H9 (cell line): ENCODE measurements around the gene KCNG2. TPM values are rescaled to one million over a fixed set of nuclear protein-coding genes. Genes with fewer than 3 reads are reported as not detected.

Source experiments
- DNase-seq: peaks from one replicate; pipeline ENCODE4 v3.0.0-alpha.2; 2017
- H2AFZ ChIP-seq: one replicate; pipeline ENCODE4 v1.6.1; 2013; ENCODE audit warnings: mild to moderate bottlenecking, low read length, control low read depth, moderate library complexity
- H2AK5ac ChIP-seq: 2 replicates; pipeline ENCODE4 v1.6.1; 2013; ENCODE audit warnings: low read length, control low read depth, mixed read lengths; ENCODE audit not compliant: insufficient read length
- H2BK120ac ChIP-seq: one replicate; pipeline ENCODE4 v1.6.1; 2013; ENCODE audit warnings: low read depth, mild to moderate bottlenecking, low read length, control low read depth, inconsistent platforms; ENCODE audit not compliant: poor library complexity, severe bottlenecking
- H2BK12ac ChIP-seq: 2 replicates; pipeline ENCODE4 v1.6.1; 2013; ENCODE audit warnings: low read length, control low read depth, mixed read lengths, low read depth; ENCODE audit not compliant: insufficient read length
- H2BK15ac ChIP-seq: 2 replicates; pipeline ENCODE4 v1.6.1; 2013; ENCODE audit warnings: low read depth, low read length, control low read depth
- H2BK20ac ChIP-seq: one replicate; pipeline ENCODE4 v1.6.1; 2013; ENCODE audit warnings: low read depth, mild to moderate bottlenecking, low read length, control low read depth, inconsistent platforms; ENCODE audit not compliant: poor library complexity, severe bottlenecking
- H2BK5ac ChIP-seq: 2 replicates; pipeline ENCODE4 v1.6.1; 2013; ENCODE audit warnings: low read length, control low read depth, mixed read lengths; ENCODE audit not compliant: insufficient read length
- H3K14ac ChIP-seq: 2 replicates; pipeline ENCODE4 v1.6.1; 2013; ENCODE audit warnings: low read length, control low read depth; ENCODE audit not compliant: insufficient read depth
- H3K18ac ChIP-seq: 2 replicates; pipeline ENCODE4 v1.6.1; 2013; ENCODE audit warnings: low read depth, mild to moderate bottlenecking, mixed read lengths, low read length, control low read depth; ENCODE audit not compliant: insufficient read length
- H3K23ac ChIP-seq: 2 replicates; pipeline ENCODE4 v1.6.1; 2013; ENCODE audit warnings: low read length, control low read depth, mixed read lengths, low read depth; ENCODE audit not compliant: insufficient read length
- H3K23me2 ChIP-seq: 2 replicates; pipeline ENCODE4 v1.6.1; 2013; ENCODE audit warnings: low read depth, mild to moderate bottlenecking, mixed read lengths, low read length, control low read depth; ENCODE audit not compliant: insufficient read length, poor library complexity, severe bottlenecking
- H3K27ac ChIP-seq: 2 replicates; pipeline ENCODE4 v1.5.1; 2013; ENCODE audit warnings: low read length, control low read depth, mixed read lengths, low read depth; ENCODE audit not compliant: insufficient read length
- H3K27me3 ChIP-seq: 2 replicates; pipeline ENCODE4 v1.6.1; 2013; ENCODE audit warnings: low read length, control low read depth, inconsistent platforms; ENCODE audit not compliant: insufficient read depth
- H3K4ac ChIP-seq: 2 replicates; pipeline ENCODE4 v1.6.1; 2013; ENCODE audit warnings: low read depth, mild to moderate bottlenecking, control low read depth, inconsistent platforms, low read length, moderate library complexity
- H3K4me1 ChIP-seq: 2 replicates; pipeline ENCODE4 v1.6.1; 2013; ENCODE audit warnings: low read length, control low read depth, inconsistent platforms; ENCODE audit not compliant: insufficient read depth
- H3K4me2 ChIP-seq: 2 replicates; pipeline ENCODE4 v1.6.1; 2013; ENCODE audit warnings: low read length, control low read depth, mixed read lengths; ENCODE audit not compliant: insufficient read length, insufficient read depth
- H3K56ac ChIP-seq: 2 replicates; pipeline ENCODE4 v1.6.1; 2013; ENCODE audit warnings: low read depth, mild to moderate bottlenecking, mixed read lengths, low read length, control low read depth; ENCODE audit not compliant: insufficient read length
- H3K79me1 ChIP-seq: 2 replicates; pipeline ENCODE4 v1.6.1; 2013; ENCODE audit warnings: low read depth, mild to moderate bottlenecking, moderate library complexity, low read length, control low read depth, inconsistent platforms; ENCODE audit not compliant: insufficient read depth, poor library complexity, severe bottlenecking
- H3K79me2 ChIP-seq: 2 replicates; pipeline ENCODE4 v1.6.1; 2013; ENCODE audit warnings: low read length, control low read depth, inconsistent platforms; ENCODE audit not compliant: insufficient read depth
- H3K9ac ChIP-seq: 2 replicates; pipeline ENCODE4 v1.6.1; 2013; ENCODE audit warnings: low read length, control low read depth, mixed read lengths; ENCODE audit not compliant: insufficient read length; ENCODE audit errors: extremely low read depth
- H3K9me3 ChIP-seq: one replicate; pipeline ENCODE4 v1.6.1; 2013; ENCODE audit warnings: low read depth, low read length, inconsistent platforms; ENCODE audit not compliant: control insufficient read depth
- H3T11ph ChIP-seq: one replicate; pipeline ENCODE4 v1.6.1; 2013; ENCODE audit warnings: mild to moderate bottlenecking, low read length, control low read depth, inconsistent platforms
- H4K20me1 ChIP-seq: one replicate; pipeline ENCODE4 v1.6.1; 2013; ENCODE audit not compliant: control insufficient read depth, insufficient read length, insufficient read depth
- H4K5ac ChIP-seq: 2 replicates; pipeline ENCODE4 v1.6.1; 2013; ENCODE audit warnings: low read depth, mild to moderate bottlenecking, mixed read lengths, low read length, control low read depth; ENCODE audit not compliant: insufficient read length
- H4K8ac ChIP-seq: replicated peaks from 2 replicates; pipeline ENCODE4 v1.6.1; 2013; ENCODE audit warnings: low read length, control low read depth, mixed read lengths, low read depth; ENCODE audit not compliant: insufficient read length
- H4K91ac ChIP-seq: 2 replicates; pipeline ENCODE4 v1.6.1; 2013; ENCODE audit warnings: low read depth, mild to moderate bottlenecking, moderate library complexity, mixed read lengths, low read length, control low read depth; ENCODE audit not compliant: insufficient read length
- H3K27ac Mint-ChIP-seq, 3 experiments: 2 replicates in 2 of 3; 3 replicates in 1 of 3; pipeline ENCODE4 v1.8.0; 2020 to 2021; ENCODE audit warnings: mixed read lengths in 3 of 3, mild to moderate bottlenecking in 1 of 3, moderate library complexity in 1 of 3
- H3K27me3 Mint-ChIP-seq: 2 replicates; pipeline ENCODE4 v1.8.0; 2021; ENCODE audit warnings: low read depth, mild to moderate bottlenecking, moderate library complexity, mixed read lengths
- H3K36me3 Mint-ChIP-seq, 3 experiments: 2 replicates in 2 of 3; 3 replicates in 1 of 3; pipeline ENCODE4 v1.8.0; 2020 to 2021; ENCODE audit warnings: low read depth in 3 of 3, mixed read lengths in 3 of 3; ENCODE audit not compliant: insufficient read depth in 1 of 3
- H3K4me1 Mint-ChIP-seq, 2 experiments: 2 replicates each; pipeline ENCODE4 v1.8.0; 2020; ENCODE audit warnings: mixed read lengths in 2 of 2
- H3K4me3 Mint-ChIP-seq, 2 experiments: 2 replicates in 1 of 2; 3 replicates in 1 of 2; pipeline ENCODE4 v1.8.0; 2020 to 2021; ENCODE audit warnings: mild to moderate bottlenecking in 2 of 2, mixed read lengths in 2 of 2, moderate library complexity in 1 of 2
- H3K9me3 Mint-ChIP-seq, 2 experiments: 2 replicates in 1 of 2; 3 replicates in 1 of 2; pipeline ENCODE4 v1.8.0; 2020; ENCODE audit warnings: mild to moderate bottlenecking in 2 of 2, mixed read lengths in 2 of 2, moderate library complexity in 1 of 2
- WGBS: extraction: QIAGEN DNeasy Blood & Tissue Kit; methylation state at CpG from one replicate; pipeline ENCODE4 v1.1.7; 2013; ENCODE audit warnings: missing lambda C conversion rate, low lambda C conversion rate, mixed read lengths; ENCODE audit not compliant: insufficient read length; ENCODE audit errors: extremely low coverage; 5-methylcytosine and 5-hydroxymethylcytosine counted together
- total RNA-seq: library from RNA; stranded (reverse); gene quantifications from 2 replicates; pipeline ENCODE4 v1.2.1, GENCODE V29; 2021
- TF ChIP-seq, protein P1 (sequence below): fragments of 200-600 bp; sonication (generic); conservative IDR thresholded peaks from 3 replicates; pipeline ENCODE4 v1.8.0; 2021; ENCODE audit warnings: antibody characterized with exemption, mild to moderate bottlenecking

Gene KCNG2
- total RNA-seq, 1 experiment from 2014 or later, result 0.15 TPM

DNA sequence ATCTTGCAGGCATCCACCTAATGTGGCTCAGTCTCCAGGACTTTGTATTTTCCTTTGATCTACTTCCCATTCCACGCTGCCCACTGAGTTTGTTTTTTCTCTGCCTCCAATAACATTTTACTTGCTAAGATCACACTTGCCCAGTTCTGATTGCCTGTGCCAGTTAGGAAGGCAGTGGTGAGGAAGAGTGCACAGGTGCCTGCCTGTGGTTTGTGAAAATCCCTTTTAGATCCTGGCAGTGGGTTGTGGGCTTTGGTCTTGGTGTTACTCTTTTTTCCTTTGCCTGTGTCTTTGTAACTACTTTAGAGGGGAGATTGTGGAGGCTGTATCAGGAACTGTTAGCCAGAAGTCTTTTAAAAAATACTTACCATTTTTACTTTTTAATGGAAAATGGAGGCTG is 36.9 kb upstream of the KCNG2 start:
- no peak overlapping the region for H2BK15ac ChIP-seq
- H3K14ac ChIP-seq, result no peak overlapping the region
- H2AFZ ChIP-seq, result no peak overlapping the region
- H3K36me3 Mint-ChIP-seq, result peaks cover 0 to 4% (median 0%) of the 10 kb centered on the region in 3 experiments; a peak in 5 of 7 replicates
- H2BK12ac ChIP-seq, result no peak overlapping the region
- no peak overlapping the region for H2AK5ac ChIP-seq
- no peak overlapping the region for H3K4me3 Mint-ChIP-seq
- no peak overlapping the region for H3K27ac Mint-ChIP-seq
- H3K23ac ChIP-seq, result no peak overlapping the region
- no peak overlapping the region for H2BK120ac ChIP-seq
- no peaks in the 10 kb centered on the region for H3K79me2 ChIP-seq
- no peak overlapping the region for H3K27ac ChIP-seq
- no peak for DNase-seq
- no peak overlapping the region for H3T11ph ChIP-seq
- H2BK5ac ChIP-seq, result no peak overlapping the region
- peaks cover 16 to 32% of the 10 kb centered on the region in 2 experiments for H3K9me3 Mint-ChIP-seq
- H3K4me1 ChIP-seq, result no peaks in the 10 kb centered on the region
- no CpG with 5 or more reads among the region's 1 CpG for WGBS
- H4K8ac ChIP-seq, result no peak overlapping the region
- no peaks in the 10 kb centered on the region for H3K27me3 ChIP-seq
- H3K18ac ChIP-seq, result no peak overlapping the region
- H3K9ac ChIP-seq, result no peak overlapping the region
- no peaks in the 10 kb centered on the region for H4K20me1 ChIP-seq
- TF ChIP-seq, protein P1, sequence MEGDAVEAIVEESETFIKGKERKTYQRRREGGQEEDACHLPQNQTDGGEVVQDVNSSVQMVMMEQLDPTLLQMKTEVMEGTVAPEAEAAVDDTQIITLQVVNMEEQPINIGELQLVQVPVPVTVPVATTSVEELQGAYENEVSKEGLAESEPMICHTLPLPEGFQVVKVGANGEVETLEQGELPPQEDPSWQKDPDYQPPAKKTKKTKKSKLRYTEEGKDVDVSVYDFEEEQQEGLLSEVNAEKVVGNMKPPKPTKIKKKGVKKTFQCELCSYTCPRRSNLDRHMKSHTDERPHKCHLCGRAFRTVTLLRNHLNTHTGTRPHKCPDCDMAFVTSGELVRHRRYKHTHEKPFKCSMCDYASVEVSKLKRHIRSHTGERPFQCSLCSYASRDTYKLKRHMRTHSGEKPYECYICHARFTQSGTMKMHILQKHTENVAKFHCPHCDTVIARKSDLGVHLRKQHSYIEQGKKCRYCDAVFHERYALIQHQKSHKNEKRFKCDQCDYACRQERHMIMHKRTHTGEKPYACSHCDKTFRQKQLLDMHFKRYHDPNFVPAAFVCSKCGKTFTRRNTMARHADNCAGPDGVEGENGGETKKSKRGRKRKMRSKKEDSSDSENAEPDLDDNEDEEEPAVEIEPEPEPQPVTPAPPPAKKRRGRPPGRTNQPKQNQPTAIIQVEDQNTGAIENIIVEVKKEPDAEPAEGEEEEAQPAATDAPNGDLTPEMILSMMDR, result no peak
- no peak overlapping the region for H4K91ac ChIP-seq
- H3K23me2 ChIP-seq, result no peaks in the 10 kb centered on the region
- no peaks in the 10 kb centered on the region for H3K9me3 ChIP-seq
- no peaks in the 10 kb centered on the region for H3K4me1 Mint-ChIP-seq
- H3K27me3 Mint-ChIP-seq, result peaks cover 13% of the 10 kb centered on the region
- no peak overlapping the region for H3K4ac ChIP-seq
- no peak overlapping the region for H2BK20ac ChIP-seq
- no peak overlapping the region for H3K56ac ChIP-seq
- H3K79me1 ChIP-seq, result no peaks in the 10 kb centered on the region
- no peak overlapping the region for H3K4me2 ChIP-seq
- no peak overlapping the region for H4K5ac ChIP-seq
